GM21447 (cell line): Measurements from ENCODE around the gene FAM120C.

Experiments used
- ATAC-seq: cut with Tn5 transposase; IDR thresholded peaks from one replicate; pipeline ENCODE4 v1.9.1; 2021; ENCODE audit not compliant: unreplicated experiment

FAM120C gene

DNA sequence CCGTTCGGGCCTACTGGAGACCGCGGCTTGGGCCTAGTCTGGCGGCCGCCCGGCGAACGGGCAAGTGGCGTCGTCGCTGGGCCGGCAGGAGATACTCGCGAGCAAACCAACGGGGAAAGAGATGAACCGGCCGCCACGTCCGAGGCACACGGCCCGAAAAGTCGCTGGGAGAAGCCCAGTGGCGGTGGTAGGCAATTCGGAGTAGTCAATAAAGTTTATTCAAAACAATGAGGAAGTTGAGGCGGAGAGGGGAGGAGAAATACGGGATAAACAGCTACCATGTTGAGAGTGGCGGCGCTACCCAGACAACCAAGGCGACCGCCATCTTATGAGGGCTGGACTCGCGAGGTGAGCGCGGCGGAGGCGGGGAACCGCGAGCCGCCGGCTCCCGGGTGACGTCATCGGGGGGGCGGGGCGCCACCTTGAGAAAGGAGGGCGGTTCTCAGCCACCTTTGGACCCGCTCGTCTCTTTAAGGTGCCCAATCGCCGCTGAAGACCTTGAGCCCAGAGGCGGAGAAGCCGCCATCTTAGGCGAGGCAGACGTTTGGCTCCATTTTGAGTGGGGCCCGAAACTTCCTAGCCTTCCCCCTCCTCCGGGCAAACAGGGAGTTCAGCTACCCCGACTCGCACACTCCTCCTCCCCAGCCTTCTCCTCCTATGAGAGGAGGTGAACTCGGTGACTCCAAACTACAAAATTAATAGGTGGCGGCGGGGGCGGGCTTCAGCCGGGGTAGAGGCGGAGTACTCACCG lies 138.8 kb downstream of the FAM120C start, which contains the start of gene PHF8:
Gene PHF8 (minus strand): TSS at position 348 of the 751 bp plus-strand sequence. CDS start 1,745 bp downstream, outside the sequence.
- ATAC-seq = peak; percentile 81

DNA sequence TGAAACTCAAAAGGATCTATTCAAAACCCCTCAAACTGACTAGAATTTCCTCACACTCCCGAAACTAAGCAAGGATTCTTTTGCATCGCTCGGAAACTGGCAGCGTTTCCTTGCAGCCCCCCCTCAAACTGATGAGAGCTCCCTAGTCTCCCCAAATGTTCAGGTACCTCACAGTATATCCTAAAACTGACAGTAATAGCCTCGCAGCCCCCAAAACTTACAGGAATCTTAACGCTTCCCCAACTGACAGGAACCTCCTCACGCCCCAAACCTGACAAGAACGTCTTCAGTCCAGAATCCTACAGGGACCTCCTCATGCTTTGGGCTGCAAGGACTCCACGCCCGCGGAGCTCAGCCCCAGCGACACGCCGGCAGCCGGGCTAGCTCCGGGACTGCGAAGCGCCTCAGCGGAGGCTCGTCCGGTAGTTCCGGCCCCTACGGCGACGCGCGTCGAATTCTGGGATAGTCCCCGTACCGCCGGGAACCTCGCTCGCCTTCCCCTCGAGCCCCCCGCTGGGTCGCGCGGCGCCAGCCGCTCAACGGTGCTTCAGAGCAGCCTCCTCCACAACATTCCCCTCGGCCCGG lies 139.4 kb downstream of the FAM120C start:
- ATAC-seq = peak; percentile 34

DNA sequence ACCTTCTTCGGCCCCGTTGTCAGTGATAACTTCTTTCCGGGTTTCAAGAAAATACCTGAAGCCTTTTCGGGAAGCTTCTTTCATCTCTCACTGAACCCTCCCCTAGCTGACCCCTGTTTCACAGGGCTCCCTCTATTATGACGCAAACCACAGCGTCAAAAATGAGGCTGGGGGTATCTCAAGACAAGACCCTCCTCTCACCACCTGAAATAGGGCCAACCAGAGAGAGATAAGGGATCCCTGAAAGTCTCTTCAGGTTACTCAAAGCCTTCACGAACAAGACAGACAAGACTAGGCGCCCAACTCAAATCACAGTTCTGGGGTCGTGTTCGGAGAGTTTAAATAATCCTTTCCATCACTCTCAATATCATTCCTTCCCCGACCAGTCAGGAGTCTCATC lies 140.0 kb downstream of the FAM120C start:
- no peak for ATAC-seq

DNA sequence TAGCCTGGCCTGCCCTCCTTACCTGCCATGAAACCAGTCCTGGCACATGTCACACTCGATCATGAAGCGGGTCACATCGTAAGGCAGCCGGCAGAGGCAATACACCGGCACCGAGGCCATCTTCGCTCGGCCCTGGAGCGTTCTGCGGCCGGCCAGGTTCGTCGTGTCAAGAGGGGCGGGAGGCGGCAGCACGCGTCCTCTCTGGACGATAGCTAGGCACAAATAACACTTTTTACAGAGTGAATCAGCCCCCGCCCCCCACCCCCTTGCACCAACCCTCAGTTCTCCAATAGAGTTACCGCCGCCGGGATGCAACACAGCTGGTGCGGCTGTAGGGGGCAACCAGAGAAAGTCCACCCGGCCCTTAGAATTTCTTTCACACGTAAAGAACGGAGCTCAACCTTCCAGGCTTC lies 140.4 kb downstream of the FAM120C start:
- no peak for ATAC-seq

DNA sequence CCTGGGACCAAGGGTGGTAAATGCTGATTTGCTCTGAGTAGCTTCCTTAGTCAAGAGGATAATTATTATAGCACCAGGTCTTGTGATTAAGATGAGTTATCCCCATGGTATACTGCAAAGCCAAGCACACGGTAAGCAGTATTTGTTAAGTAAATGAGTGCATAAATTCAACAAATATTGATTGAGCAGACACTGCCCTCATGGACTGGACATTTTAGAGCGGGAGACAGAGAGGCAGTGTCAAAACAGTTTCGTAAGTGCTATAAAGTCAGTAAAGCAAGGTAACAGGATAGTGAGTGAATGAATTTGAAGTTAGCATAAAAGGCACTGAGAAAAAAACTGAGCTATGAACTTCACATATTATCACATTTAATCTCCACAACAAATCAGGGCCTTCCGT lies 152.7 kb downstream of the FAM120C start:
- ATAC-seq = no peak

DNA sequence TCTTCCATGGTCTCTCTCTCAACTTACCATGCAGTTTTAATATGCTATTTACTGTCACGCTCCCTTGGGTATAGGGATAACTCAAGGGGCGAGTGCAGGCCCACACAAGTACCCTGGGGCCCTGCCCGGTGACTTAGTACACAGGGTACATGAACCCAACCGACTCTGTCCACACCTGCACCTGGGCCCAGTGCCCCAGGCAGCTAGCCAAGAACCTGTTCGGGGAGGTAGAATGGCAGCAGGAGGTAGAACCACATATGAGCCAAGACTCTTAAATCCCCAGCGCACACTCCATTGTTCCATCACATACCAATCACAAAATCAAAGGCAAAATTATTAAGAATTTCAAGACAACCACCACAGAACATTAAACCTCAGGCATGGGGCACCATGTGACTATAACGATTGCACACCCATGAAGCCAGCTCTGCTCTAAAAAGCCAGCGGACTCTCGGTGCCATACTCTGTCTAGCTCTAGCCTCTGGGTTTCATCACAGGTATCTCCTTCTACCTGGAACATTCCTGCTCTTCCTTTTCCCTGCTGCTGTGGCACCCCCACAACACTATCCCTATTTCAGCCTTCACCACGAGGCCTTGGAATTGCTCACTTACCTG lies 153.4 kb downstream of the FAM120C start:
- no peak for ATAC-seq

DNA sequence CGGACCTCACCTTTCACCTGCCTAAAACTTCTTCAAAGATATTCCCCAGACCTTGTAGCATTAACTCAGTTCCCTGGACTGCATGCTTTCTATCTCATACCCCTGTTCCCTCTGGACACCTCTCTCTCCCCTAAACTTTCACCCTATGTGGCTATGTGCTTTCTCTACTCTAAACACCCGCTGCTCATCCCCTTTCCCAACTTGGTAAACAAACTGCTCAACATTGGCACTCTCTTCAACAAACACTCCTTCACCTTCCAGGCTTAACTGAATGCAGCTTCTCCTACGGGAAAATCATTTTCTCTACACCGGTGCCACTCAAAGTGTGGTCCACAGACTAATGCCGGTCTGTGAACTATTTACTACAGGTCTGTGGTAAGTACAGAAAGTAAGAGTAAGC lies 158.7 kb downstream of the FAM120C start:
- ATAC-seq = no peak
